DND-41 (cell line): ENCODE data around the gene PRKCA.

Source experiments
- CTCF ChIP-seq: IDR thresholded peaks from 2 replicates; pipeline ENCODE4 v1.5.1; 2012; ENCODE audit warnings: borderline replicate concordance, low read length, moderate library complexity, mild to moderate bottlenecking; ENCODE audit not compliant: poor library complexity, severe bottlenecking; ENCODE audit errors: extremely low read depth
- EZH2 ChIP-seq: IDR thresholded peaks from 3 replicates; pipeline ENCODE4 v1.6.1; 2012; ENCODE audit warnings: borderline replicate concordance, low read depth, mild to moderate bottlenecking, moderate library complexity, low read length, inconsistent platforms; ENCODE audit not compliant: severe bottlenecking

GRCh38 chr17:66805567-66805966 is 503.2 kb downstream of the PRKCA start:
- TF ChIP-seq CTCF = no peak
- TF ChIP-seq EZH2 = no peak
